Sciatic nerve (tissue), 2 donors: ENCODE measurements around the gene PRKAA1. TPM values are rescaled to one million over a fixed set of nuclear protein-coding genes. Genes with fewer than 3 reads are reported as not detected.
"Not testable (repeated sequence)": the region's sequence is repeated elsewhere in the genome, so short reads cannot be mapped to it uniquely, and the experiment has no call there.

Experiments
- ATAC-seq: fragments of 200-7000 bp; cut with Tn5 transposase; one replicate; pipeline ENCODE4 v1.9.1; 2020; ENCODE audit warnings: mild to moderate bottlenecking, moderate library complexity
- DNase-seq: peaks from one replicate; pipeline ENCODE4 v3.0.0-alpha.2; 2020; ENCODE audit warnings: low spot score
- intact Hi-C: fragments of 100-400 bp; cut with DNase I; formaldehyde crosslinking; loops from one replicate; pipeline ENCODE4 v1.14.2; 2022
- total RNA-seq: library from RNA; stranded (reverse); fragmentation: NEBNext Ultra II Directional; extraction: Animal tissue kit (Norgen Biotek cat#: 25700); gene quantifications from one replicate; pipeline ENCODE4 v1.2.1, GENCODE V29; 2021
- donor health status: DM: no; HTN: no; CAD: no.
- donor health status: DM: no; HTN: no; CAD: no.

Gene PRKAA1
- total RNA-seq, 1 donor from 2014 or later = 78.4 TPM

- intact Hi-C loops = no loop called here
- ATAC-seq (no peak), DNase-seq (no peak)
Measured at GRCh38 chr5:40827188-40827977, 29.2 kb upstream of the PRKAA1 start.

GRCh38 chr5:40826489-40827187 lies 28.5 kb upstream of the PRKAA1 start:
- DNase-seq = no peak
- no peak for ATAC-seq
- intact Hi-C loops = no loop called here

GRCh38 chr5:40825461-40826043 lies 27.4 kb upstream of the PRKAA1 start:
- intact Hi-C loops, ATAC-seq, DNase-seq: not testable (repeated sequence)

- intact Hi-C loops = no loop called here
- DNase-seq (no peak), ATAC-seq (no peak)
Measured at GRCh38 chr5:40823459-40823858, 25.3 kb upstream of the PRKAA1 start.

- DNase-seq = no peak
- no peak for ATAC-seq
- intact Hi-C loops = no loop called here
Measured at GRCh38 chr5:40813698-40814281, 15.6 kb upstream of the PRKAA1 start.

- intact Hi-C loops = no loop called here
- ATAC-seq = no peak
Measured at GRCh38 chr5:40812125-40812524, 14.0 kb upstream of the PRKAA1 start.

GRCh38 chr5:40801771-40802562 lies 3.8 kb upstream of the PRKAA1 start:
- no peak for ATAC-seq
- no peak for DNase-seq
- intact Hi-C loops = no loop called here

More at GRCh38 chr5:40812125-40812524, 14.0 kb upstream of the PRKAA1 start:
- no peak for DNase-seq

GRCh38 chr5:40799258-40799657 lies 1.1 kb upstream of the PRKAA1 start:
- no peak for ATAC-seq
- intact Hi-C loops = no loop called here
- no peak for DNase-seq

GRCh38 chr5:40798801-40799210 lies 632 bp upstream of the PRKAA1 start:
- no peak for ATAC-seq
- no peak for DNase-seq
- intact Hi-C loops = no loop called here

GRCh38 chr5:40797273-40798011 lies 732 bp downstream of the PRKAA1 start:
- DNase-seq (peak; percentile 85), ATAC-seq (peak; percentile 68)
- intact Hi-C loops = no loop called here

GRCh38 chr5:40796487-40796889 lies 1.7 kb downstream of the PRKAA1 start:
- ATAC-seq (peak; percentile 72), DNase-seq (no peak)
- intact Hi-C loops = no loop called here

GRCh38 chr5:40794877-40795276 lies 3.3 kb downstream of the PRKAA1 start:
- ATAC-seq, DNase-seq, intact Hi-C loops: not testable (repeated sequence)

GRCh38 chr5:40794340-40794739 lies 3.8 kb downstream of the PRKAA1 start:
- ATAC-seq, intact Hi-C loops, DNase-seq: not testable (repeated sequence)

GRCh38 chr5:40792691-40793090 lies 5.5 kb downstream of the PRKAA1 start:
- ATAC-seq, DNase-seq, intact Hi-C loops: not testable (repeated sequence)

- no peak for ATAC-seq
- intact Hi-C loops = no loop called here
- no peak for DNase-seq
Measured at GRCh38 chr5:40791715-40792139, 6.4 kb downstream of the PRKAA1 start.

- intact Hi-C loops = no loop called here
- DNase-seq = no peak
- ATAC-seq = no peak
Measured at GRCh38 chr5:40790947-40791593, 7.1 kb downstream of the PRKAA1 start.

GRCh38 chr5:40788941-40789340 lies 9.2 kb downstream of the PRKAA1 start:
- intact Hi-C loops, DNase-seq, ATAC-seq: not testable (repeated sequence)

- intact Hi-C loops = no loop called here
- DNase-seq = no peak
- ATAC-seq = no peak
Measured at GRCh38 chr5:40787986-40788385, 10.2 kb downstream of the PRKAA1 start.
